Esophagus (tissue), 2 donors: Measurements from ENCODE around the gene ZBTB42. TPM values are rescaled to one million over a fixed set of nuclear protein-coding genes. Genes with fewer than 3 reads are reported as not detected.

Experiments used
- polyA plus RNA-seq, 2 donors: library from polyadenylated mRNA; stranded (reverse); fragments of 200-250 nt; gene quantifications; one replicate each; pipeline ENCODE4 v1.2.3, GENCODE V29; 2013
- donor health status: healthy with polysubstance abuse.
- donor health status: Bipolar disorder and iron deficiency.

ZBTB42 gene
- polyA plus RNA-seq, 2 donors = 5.0 TPM

Other genes starting within 250 kb of the ZBTB42 start
- gene C14orf180, start 221.3 kb upstream of the ZBTB42 start, polyA plus RNA-seq = under 1 TPM in 1 of 2 donors, not detected in 1; 0.06 TPM
- gene TMEM179, start 196.3 kb upstream of the ZBTB42 start, polyA plus RNA-seq = under 1 TPM; 0.02 to 0.06 TPM
- gene INF2, start 111.5 kb upstream of the ZBTB42 start, polyA plus RNA-seq = 10 to 100 TPM; 26.6 to 41.9 TPM
- 10 to 100 TPM in 1 of 2 donors, 1 to 10 TPM in 1; 5.8 to 10.2 TPM for gene ADSS1, start 76.9 kb upstream of the ZBTB42 start, polyA plus RNA-seq
- 100 to 1,000 TPM in 1 of 2 donors, 10 to 100 TPM in 1; 60.5 to 159 TPM for gene SIVA1, start 48.0 kb upstream of the ZBTB42 start, polyA plus RNA-seq
- 10 to 100 TPM; 62.6 to 62.9 TPM for gene AKT1, start 5.4 kb upstream of the ZBTB42 start, polyA plus RNA-seq
- 10 to 100 TPM; 19.8 to 37.5 TPM for gene CEP170B, start 64.2 kb downstream of the ZBTB42 start, polyA plus RNA-seq
- gene PLD4, start 123.8 kb downstream of the ZBTB42 start, polyA plus RNA-seq = under 1 TPM; 0.53 to 0.65 TPM
- 100 to 1,000 TPM in 1 of 2 donors, 10 to 100 TPM in 1; 67.4 to 104 TPM for gene AHNAK2, start 177.3 kb downstream of the ZBTB42 start, polyA plus RNA-seq
- 1 to 10 TPM; 6.5 to 8.3 TPM for gene CLBA1, start 184.7 kb downstream of the ZBTB42 start, polyA plus RNA-seq
- 10 to 100 TPM; 23.5 to 24.7 TPM for gene CDCA4, start 220.0 kb downstream of the ZBTB42 start, polyA plus RNA-seq